ENCODE measurements around the gene RXRB. TPM values are rescaled to one million over a fixed set of nuclear protein-coding genes. Genes with fewer than 3 reads are reported as not detected.

Gene RXRB
- total RNA-seq, 1 donor from 2014 or later, result 17.9 TPM

DNA sequence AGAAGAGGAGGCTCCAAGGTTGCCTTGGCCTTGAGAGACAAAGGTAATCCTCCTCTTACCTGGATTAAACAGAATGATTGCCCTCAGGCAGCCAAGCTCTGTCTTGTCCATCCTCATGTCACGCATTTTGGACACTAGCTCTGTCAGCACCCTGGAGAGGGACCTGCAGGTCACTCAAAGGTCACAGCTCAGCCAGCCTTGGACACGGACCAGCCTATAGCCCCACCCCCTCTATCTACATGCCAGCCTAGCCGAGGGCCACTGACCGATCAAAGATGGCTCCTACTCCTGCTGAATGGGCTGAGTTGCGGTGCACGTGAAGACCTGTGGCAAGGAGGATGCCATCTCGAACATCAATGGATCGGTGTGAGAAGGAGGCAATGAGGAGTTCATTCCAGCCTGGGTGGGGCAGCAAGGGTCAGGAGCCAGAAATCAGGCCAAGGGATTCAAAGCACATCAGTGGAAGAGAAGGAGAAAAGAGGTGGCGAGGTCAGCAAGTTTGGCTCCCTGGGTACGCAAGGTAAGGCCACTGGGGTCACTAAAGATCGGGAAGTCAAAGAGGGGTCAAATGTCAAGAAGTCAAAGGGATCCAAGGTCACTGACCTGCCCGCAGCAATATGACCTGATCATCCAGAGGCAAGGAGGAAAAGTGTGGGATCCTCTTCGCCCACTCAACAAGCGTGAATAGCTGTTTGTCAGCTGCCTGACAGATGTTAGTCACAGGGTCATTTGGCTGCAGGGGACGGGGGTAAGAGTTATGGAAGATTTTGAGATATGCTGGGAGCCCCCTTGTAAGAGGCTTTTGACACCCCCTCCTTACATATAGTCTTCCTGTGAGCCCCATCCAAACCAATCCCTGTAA lies 4.9 kb downstream of the RXRB start:
- DNase-seq, result no peak

DNA sequence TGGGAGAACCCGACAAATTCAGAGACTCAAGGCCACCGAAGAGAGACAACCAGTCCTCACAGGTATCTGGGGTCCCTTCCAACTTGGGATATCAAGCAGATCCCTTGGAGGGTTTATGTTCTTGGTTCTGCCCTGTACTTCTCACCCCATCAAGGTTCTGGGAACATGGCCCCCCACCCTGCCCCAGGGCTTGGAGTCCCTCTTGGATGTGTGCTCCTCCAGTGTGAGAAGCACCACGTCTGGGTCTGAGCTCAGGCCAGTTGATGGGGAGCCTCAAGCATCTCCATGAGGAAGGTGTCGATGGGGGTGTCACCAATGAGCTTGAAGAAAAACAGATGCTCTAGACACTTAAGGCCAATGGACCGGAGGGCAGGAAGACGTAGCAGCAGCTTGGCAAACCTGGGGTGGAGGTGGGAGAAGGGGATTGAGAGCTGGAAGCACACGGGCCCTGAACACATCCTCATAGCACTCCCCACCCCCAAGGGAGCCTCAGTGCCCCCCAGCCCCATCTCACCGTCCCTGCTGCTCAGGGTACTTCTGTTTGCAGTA lies 6.0 kb downstream of the RXRB start:
- no peak for DNase-seq

DNA sequence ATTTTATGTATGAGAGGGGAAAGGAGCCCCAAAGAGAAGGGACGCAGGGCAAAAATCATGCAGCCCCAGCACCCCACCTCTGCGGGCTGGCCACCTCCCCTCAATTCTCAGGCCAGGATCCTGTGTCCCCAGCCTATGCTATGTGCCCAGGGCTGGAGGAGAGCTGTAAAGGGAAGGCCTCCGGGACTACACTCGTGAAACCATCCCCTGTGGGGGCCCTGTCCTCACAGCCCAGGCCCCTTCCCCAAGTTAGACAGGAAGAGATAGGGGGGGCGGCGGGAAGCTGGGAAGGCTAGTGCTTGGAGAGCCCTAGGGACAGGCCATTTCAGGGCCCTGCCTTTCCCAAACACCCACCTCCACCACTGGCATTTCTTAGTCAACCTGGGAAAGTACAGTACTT lies 6.8 kb downstream of the RXRB start:
- DNase-seq, result no peak

DNA sequence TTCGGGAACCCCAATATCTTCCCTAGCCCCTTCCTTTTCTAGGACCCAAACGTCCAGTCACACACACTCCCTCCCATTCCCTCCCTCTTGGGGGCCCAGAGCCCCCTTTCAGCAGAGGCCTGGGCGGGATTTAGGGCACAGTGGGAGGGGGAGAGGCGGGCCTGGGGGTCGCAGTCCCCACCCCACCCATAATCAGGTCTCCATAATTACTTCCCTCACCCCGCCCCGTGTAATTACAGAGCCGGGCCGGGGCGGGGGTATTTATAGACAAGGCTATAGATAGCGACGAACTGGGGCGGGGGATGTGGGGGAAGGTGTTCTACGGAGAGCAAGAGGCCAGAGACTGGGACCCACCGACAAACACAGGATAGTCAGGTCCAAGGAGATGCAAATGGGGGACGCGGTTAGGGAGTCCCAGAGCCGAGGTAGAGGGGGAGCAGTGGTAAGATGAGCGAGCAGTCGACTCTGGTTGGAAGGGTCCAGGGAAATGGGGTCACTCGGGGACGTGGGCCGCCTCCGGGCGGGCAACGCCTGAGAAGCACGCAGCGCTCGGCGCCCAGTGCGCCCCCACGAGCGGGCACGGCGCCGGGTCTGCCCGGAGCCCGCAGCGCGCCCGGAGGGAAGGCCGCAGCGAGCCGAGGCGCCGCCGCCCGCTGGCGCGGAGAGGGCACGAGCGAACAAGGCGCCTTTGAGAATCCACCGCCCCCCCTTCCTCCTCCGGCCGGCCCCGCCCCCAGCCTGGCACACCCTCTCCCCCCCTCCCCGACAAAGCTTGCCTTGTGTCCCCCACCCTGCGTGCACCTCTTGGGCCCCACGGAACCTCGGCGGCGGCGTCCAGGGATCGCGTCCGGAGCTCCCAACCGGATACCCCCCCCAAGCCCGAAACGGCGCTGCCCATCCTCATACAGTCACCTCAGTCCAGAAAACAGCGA lies 7.5 kb downstream of the RXRB start:
- no peak for DNase-seq

DNA sequence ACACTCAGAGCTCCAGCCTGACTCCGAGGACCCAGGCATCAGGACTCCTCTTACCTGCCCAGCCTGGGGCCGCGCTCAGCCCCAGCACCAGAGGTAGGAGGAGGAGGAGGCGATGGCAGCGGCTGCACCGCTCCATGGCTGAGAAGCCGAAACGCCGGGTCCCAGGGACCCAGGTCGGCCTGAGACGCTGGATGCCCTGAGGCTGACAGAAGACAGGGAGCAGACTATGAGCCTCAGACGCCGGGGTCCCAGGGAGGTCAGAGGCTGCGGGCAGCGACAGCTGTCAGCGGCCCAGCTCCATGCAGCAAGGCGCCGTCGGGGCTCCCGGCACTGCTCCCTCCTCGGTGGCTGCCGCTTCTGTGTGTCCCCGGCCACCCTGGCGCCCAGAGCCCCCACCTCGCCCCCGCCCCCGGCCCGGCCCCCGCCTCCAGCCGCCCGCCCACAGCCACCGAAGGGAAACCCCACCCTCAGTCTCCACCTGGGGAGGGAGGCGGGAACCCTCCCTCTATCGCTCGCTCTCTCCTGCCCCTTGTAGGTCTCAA lies 8.3 kb downstream of the RXRB start, which contains the start of gene COL11A2:
Gene COL11A2, minus strand, starts transcription at position 363 of the 542 bp plus-strand sequence. Its CDS starts 227 bp downstream, at position 136.
- no peak for DNase-seq

DNA sequence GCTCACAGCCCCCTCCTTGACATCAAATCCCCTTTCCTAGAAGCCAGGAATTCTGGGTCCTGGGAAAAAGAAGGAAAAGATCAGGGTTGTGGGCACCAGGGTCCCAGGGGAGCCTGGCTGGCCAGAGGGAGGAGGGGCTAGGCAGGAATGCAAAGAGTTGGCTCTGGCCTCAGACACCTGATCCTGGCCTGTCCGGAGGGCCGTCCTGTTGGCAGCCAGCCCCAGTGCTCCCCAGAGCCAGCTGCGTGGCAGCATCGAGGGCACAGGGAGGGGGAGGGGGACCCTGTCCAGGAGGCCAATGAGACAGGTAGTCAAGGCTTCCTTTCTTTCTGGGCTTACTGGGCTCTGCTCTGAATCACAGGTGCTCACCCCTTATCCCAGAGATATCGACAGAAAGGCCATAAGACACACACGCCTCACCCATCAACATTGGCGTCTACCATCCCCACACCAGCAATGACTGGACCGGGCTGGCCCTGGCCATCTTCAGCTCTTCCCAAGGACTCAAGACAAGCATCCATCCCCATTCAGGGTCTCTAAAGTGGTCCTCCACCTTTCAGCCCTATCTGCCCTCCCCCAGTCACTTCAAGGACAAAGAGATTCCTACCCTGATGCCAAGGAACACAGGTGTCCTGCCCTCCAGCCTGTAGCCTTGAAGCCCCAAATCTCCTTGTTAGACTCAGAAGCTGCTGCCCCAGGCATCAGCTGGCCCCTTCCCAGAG lies 8.9 kb downstream of the RXRB start:
- DNase-seq, result no peak

DNA sequence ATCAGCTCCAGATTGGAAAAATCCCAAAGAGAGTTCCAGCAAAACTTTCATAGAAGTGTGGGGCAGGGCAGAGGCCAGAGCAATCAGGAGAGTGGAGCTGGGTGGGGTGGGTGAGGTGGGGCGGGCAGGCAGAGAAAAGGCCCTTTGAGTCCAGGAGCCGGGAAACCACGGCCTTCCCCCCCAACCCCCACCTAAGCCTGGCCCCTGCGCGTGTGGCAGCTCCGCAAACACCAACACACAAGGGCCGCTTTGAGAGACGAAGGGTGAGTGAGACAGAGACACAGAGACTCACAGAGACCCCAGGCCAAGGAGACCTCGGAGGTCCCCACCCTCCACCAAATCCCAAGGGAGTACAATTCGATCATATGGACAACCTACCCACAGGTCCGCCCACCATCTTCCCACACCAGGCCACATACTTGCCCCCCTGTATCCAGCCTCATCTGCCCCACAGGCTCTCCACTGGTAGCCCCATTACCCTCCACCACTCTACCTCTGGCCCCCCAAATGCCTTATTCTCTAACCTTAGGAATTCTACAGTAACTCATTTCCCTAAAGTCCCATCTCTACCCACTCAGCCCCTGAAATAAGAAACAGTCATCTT lies 9.9 kb downstream of the RXRB start:
- no peak for DNase-seq

DNA sequence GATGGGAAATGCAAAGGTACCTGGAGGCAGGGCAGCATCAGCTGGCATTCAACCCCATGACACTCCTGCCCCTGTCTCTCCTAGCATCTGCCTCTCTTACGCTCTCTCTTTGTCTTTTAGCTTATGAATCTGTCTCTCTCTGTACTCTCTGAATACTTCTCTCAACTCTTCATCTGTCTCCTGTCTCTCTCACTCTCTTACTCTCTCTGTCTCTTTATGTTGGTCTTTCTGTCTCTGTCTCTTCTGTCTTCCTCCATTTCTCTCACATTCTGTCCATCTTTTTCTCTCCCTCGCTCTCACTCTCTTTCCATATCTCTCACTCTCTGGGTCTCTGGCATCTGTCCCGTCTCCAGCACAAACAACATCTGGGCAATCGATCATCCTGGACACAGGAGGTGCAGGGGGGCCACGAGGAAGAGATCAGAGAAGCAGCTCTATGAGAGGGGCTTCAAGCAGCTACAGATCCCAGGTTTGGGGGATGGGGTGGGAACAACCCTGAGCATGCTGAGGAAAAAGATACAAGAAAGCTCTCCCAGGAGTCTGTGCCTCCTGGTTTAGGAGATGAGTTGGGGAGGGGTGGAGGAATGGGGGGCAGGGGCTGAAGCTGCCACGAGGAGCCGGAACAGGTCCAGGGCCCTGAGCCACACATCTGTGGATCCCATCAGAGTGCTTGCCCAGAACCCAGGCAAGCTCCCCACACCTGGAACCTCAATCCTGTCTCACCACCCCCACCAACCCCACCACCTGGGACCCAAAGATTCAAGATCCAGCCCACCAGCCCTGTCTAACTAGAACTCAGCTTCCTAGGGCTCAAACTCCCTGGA lies 10.6 kb downstream of the RXRB start:
- no peak for DNase-seq

DNA sequence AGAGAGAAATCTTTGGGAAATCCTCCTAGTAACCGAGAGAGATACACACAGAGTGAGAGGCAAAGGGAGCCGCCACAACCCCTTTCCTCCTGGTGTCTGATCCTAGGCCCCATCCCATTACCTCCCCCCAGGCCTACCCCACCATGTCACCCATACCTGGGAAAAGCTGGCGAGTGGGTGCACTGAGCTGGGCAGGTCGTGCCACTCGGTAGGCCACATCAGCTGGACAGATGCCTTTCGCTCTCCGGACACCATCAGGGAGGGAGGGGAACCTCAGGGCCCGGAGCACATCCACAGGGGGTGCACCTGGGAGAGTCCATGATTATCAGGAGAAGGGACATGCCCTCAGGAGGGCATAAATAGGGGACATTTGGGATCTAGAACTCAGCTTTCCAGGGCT lies 11.3 kb downstream of the RXRB start:
- DNase-seq, result no peak

DNA sequence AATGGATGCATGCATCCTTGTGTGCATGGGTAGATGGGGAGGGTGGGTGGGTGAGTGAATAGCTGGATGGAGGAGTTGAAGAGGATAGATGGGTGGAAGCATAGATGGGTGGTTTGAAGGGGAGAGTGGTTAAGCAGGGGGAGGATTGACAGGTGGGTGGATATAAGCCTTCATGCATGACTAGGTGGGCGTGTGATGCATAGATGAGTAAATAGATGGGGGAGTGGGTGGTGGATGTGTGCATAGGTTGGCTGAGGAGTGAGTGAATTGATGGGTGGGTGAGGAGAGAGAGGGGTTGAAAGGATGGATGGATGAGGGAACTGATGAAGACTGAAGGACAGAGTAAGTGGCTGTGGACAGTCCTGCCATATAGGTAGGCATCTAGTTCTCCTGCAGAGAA lies 12.7 kb downstream of the RXRB start:
- DNase-seq, result no peak

DNA sequence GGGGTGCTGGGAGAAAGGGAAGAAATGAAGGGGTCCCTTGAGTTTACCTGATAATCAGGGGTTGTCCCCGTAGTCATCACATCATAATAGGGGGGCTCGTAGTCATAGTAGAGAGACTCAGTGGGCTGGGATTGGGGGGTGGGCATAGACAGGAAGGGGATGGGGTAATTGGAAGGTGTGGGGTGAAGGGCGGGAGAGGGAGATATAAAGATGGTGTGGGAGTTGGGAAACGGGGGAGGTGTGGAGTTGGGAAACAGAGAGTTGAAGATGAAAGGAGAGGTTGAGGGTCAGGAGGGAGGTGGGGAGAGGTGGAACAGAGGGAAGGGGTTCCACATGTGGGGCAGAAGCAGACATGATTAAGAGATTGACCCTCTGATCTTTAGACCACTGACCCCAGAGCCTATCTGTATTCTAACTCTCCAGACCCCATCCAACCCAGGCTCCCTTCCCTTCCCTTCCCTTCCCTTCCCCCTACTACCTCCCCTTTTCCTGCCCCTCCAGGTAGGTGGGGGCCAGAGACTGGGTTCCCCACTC lies 14.7 kb downstream of the RXRB start:
- DNase-seq, result no peak

DNA sequence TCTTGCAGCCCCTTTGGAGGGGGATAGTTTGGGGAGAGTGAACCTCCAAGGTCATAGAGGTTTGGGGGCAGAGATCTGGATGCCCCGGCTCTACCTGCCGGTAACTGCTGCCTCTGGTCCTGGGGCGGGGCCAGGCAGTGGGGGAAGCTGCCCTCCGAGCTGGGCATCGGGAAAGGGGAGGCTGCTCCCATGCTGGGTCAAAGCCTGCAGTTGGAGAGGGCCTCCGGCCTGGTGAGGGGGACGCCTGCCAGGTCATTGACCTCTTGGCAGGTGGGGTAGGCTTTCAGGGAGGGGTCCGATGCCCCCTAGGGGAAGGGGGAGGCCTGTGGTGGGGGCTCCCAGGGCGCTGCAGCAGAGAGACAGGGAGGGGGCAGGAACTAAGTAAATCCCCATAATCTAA lies 15.3 kb downstream of the RXRB start:
- DNase-seq, result no peak

DNA sequence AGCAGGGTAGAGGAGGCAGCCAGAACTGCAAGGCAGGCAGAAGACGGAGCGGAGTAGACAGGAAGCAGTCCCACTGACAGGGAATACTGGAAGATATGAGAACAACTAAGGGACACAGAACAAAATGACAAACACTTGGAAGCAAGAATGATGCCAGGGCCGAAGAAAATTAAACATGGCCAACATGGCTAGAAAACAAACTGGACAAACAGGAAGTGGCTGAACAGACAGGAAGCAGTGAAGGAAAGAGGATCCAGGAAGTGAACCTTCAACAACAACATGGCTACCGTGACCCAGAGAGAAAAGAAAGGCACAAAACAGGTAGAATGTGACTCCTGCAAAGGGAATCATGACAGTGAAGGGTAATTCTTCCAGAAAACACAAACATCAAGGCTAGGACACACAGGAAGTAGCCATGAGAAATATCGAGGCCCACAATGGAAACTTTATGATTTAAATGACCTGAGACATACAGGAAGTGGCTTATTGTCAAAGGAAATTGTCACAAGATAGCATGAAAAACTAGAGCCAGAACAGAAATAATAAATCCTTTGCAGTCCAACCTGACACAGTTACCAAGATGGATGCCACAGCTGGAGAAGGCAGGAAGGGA lies 17.3 kb downstream of the RXRB start:
- no peak for DNase-seq

DNA sequence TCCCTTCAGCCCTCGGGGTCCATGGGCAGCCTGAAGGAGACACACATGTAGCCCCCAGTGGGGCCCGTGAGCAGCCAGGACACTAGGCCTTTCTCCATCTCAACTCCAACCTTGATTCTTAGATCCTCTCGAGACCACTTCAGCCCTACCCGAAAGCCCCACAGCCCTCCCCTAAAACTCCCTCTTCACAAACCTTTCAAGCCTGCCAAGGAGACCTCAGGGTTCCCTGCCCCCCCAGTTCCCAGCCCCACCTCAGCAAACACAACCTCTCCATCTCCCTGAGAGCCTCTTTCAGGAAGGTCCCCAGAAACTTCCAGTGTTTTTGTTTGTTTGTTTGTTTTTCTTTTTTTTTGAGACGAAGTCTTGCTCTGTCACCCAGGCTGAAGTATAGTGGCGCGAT lies 19.3 kb downstream of the RXRB start:
- DNase-seq, result no peak

DNA sequence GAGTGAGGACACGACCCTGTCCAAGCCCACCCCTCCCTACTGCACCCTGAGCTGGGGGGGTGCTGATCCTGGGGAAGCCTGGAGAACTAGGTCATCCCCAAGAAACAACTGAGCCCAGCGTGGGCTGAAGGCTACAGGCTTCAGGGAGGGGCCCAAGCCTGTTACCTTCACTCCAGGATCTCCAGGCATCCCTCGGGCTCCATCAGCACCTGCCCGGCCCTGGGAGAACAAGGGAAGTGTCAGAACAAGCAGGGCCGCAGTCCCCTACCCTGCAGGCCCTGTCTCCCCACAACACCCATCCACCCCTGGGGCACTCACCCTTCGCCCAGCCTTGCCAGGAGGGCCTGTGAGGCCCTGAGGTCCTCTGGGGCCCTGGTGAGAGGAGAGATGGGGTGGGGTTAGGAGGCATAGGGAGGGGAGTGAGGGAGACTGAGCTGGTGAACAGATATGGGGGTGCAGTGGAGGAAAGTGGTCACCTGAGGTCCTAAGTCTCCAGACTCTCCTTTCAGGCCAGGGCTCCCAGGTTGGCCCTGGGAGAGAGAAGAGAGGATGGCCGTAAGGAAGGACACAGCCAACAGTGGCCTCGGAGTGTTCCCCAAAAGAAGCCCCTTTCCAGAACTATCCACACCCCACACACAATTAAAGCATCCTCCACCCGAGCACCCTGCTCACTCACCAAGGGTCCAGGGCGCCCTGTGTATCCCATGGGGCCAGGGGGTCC lies 21.6 kb downstream of the RXRB start:
- DNase-seq, result no peak

DNA sequence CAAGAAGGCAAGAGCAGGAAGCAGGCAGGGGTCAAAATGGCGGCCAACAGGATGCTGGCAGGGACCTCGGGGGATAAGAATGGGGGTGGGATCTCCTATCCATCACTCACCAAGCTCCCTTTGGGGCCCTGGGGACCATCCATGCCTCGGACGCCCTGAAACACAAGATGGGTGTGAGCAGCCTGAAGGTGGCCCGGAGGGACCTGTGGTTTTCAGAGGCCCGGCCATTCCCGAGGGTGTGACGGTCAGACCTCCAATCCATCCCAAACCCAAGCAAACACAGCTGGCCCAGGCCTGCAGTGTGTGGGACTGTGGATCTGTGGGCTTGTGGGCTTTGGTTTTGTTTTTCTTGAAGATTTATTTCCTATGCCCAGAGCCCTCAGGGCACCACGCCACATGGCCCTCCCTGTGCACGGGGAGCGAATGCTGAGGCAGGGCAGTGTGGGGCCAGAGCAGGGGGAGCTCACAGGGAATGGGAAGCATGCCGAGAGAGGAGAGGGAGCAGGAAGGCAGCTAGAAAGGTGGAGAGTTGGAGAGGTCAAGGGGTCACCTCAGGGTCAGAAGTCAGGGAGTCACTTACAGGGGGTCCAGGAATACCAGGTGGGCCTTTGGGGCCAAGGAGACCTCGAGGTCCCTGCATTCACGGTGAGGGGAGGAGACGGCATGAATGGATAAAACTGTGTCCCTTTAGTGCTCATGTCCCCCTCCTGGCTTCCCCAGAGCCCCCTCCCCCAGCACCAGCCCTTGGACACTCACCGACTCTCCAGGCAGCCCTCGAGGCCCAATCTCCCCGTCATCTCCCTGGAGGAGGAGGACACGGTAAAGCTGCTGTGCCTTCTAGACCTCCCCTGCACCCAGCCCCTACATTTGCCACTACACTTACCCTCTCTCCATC lies 22.7 kb downstream of the RXRB start:
- no peak for DNase-seq

DNA sequence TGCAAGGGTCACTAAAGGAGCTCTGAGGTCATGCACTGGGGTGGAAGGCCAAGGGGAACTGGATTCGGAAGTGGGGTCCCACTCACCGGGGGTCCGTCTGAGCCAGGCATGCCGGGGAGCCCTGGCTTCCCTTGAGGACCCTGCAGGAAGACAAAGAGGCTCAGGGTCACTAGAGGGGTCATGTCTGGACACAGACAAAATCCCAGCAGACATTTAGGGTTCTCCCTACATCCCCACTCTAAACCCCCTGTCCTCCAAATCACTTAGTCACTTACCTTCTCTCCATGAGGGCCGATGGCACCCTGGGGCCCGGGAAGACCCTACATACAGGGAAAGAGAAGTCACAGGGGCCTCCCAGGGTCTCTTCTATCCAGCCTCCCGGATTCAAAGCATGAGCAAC lies 23.6 kb downstream of the RXRB start:
- no peak for DNase-seq

DNA sequence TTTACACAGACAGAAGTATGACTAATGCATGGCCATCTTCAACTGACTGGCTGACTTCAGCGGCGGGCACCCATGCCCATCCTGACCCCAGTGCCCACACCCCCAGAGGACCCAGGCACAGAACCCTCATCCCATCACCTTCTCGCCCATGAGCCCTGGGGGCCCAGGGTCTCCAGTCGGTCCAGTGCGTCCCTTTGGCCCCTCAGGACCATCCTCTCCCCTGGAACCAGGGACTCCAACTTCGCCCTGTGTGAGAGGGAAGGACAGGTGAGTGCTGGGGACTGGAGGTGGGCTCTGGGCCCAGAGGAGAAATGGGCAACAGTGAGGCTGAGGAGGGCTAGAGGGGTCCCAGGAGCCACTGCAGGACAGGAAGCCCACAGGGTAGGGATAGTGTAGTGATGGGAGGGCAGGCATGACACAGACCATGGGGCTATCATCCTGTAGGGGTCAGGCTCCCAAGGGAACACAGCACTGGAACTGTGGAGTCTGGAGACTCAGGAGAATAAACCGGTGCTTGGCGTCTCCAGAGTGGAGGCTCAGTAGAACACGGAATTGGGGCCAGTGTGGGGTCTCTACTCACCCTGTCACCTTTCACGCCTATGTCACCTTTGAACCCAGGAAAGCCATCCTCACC lies 24.9 kb downstream of the RXRB start:
- no peak for DNase-seq
